Ramos (cell line): ENCODE data around the gene PACS1.

Experiments used
- in situ Hi-C: fragments of 300-500 bp; cut with MboI; formaldehyde crosslinking; loops from one replicate; pipeline ENCODE4 v1.14.3; 2022; ENCODE audit warnings: low sequenced_read_pairs; ENCODE audit not compliant: unreplicated experiment

PACS1 gene

DNA sequence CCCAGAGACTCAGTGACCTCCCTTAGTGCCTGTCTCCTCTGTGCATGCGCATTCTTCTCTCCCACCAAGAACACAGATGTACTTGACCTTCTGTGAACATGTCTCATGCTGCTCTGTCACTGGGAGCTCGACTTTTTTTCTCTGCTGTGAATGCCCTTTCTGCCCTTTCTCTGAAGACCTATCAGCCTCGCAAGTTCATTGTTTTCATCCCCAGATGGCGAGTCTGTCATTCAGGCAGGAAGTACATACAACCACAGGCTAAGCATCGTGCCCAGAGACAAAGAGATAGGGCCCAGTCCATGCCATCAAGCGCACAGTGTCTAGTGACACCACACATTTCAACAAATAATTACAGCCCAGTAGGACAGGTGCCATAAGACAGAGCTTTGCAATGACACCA lies 148.0 kb downstream of the PACS1 start:
- in situ Hi-C loops = no loop called here

DNA sequence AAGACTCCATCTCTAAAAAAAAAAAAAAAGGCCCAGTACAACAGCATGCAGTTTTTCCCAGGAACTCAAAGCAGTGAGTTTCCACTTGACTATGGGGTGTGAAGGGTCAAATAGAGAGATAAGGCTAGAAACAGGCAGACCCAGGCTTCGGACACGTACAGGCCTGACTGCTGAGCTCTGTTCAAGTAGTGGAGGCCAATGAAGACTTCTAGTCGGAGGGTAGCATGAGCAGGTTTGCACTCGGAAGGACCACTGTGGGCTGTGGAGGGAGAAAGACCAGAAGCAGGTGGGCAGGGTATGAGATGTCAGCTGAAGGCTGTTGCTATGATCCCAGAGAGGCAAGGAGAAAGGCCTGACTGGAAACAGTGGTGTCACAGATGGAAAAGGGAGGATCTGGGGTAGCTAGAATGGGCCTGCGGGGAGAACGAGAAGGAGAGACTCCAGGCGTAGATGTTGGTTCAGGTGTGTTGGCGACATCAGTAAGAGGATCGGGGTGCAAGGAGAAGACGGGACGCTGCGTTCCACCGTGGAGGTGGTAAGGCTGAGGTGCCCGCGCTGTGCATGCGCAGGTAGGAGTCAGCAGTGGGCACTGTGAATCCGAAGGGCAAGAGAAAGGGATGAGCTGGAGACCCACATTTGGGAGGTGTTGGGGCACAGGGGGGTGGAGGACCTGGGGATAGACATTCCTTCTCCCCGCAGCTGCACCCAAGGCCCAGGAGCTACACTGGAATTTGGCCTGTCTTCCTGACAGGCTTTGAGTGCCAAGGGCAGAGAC lies 149.0 kb downstream of the PACS1 start:
- in situ Hi-C loops = no loop called here

DNA sequence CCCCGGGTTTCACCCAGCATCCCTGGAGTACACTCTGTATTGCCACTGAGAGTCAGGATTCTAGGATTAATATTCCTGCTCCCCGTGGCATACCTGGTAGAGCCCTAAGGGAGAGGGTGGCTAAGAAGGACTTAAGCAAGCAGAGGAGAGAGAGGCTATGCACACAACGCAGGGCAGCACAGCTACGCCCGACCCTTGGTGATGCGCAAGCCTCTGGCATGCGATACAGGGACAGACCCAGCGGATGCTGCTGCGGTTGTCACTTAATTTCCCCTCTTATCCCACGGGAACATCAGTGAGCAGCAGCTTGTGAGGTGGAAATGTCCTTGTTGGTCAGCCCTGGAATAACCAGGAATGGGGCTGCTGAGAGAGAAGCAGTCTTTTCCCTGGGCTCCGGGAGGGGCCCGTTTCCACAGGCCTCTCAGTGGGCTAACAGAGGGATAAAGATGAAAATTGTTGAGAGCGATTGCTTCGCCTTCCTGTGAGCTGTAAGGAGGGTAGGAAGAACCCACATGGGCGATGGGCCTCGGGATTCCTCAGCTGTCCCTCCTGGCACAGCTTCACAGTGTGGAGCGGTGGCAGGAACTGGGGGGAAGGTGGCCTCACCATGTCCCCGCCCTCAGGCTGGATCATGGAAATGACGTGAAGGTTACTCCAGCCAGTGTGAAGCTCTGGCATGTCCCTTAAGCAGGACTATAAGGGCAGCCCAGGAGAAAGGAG lies 149.9 kb downstream of the PACS1 start:
- in situ Hi-C loops = no loop called here

DNA sequence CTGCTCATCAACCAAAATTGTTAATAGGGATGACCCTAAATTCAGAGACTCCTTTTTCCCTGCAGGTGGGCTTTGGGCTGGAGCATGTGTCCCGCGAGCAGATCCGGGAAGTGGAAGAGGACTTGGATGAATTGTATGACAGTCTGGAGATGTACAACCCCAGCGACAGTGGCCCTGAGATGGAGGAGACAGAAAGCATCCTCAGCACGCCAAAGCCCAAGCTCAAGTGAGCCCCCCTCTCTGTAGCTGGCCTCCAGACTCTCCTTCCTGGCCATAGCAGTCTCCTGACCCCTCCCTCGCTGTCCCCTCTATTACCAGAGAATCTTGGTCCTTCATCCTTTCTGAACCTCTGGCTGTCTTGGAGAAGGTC lies 150.5 kb downstream of the PACS1 start:
- in situ Hi-C loops = no loop called here

DNA sequence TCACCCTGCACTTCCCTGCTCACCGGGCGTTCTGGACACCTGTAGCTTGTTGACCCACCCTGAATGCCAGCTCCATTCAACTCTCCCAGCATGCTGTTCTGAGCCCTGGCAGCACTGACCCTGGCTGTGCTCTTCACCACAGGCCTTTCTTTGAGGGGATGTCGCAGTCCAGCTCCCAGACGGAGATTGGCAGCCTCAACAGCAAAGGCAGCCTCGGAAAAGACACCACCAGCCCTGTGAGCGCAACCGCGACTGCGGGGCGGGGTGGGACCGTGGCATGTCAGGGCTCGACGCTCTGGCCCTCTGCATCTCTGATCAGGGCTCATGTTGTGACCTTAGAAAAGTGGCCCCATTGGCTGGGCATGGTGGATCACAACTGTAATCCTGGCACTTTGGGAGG lies 150.9 kb downstream of the PACS1 start:
- in situ Hi-C loops = no loop called here

DNA sequence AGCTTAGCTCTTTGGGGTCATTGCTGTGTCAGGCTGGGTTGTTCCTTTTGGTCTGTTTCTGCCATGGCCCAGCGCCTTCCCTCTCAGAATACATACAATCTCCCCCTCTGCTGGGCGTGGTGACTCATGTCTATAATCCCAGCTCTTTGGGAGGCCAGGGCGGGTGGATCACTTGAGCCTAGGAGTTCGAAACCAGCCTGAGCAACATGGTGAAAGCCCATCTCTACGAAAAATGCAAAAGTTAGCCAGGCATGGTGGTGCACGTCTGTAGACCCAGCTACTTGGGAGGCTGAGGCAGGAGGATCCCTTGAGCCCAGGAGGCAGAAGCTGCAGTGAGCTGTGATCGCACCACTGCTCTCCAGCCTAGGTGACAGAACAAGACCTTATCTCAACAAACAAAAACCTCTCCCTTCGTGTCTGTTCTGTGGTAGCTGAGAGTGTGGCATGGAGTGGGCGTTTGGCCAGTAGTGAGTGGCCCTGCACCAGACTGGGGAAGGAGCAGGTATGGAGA lies 151.7 kb downstream of the PACS1 start:
- in situ Hi-C loops = no loop called here

DNA sequence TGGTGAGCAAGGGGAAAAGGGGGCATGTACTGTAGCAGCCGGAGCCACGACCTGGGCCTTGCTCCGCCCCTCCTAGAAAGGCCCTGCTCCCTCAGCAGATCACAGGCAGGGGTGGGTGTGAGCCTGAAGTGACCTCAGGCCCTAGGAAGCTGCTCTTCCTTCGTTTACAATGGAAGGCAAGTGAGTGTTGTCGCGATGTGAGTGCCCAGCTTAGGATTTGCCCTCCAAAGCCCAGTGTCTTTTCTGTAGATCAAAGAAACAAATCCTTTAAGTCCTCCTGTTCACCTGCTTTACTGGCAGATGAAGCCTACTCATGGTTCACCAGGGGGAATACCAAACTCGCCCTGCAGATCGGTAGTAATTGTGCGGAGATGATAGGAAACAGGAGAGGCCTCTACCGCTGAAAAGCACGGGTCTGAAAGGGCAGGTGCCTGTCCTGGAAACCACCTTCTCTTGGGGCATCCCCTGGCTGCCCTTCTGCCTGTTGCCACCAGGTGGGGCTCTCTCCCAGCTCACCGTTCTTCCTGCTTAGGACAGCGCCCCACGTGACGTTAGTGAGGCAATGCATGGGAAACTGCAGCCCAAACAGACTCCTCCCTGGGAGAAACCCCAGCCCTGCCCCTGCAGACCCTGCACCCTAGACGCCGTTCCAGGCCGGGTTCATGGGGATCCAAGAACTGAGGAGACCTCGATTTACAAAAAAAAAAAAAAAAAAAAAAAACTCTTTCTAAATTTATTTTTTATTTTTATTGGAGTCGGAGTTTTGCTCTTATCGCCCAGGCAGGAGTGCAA lies 152.5 kb downstream of the PACS1 start:
- in situ Hi-C loops = no loop called here

DNA sequence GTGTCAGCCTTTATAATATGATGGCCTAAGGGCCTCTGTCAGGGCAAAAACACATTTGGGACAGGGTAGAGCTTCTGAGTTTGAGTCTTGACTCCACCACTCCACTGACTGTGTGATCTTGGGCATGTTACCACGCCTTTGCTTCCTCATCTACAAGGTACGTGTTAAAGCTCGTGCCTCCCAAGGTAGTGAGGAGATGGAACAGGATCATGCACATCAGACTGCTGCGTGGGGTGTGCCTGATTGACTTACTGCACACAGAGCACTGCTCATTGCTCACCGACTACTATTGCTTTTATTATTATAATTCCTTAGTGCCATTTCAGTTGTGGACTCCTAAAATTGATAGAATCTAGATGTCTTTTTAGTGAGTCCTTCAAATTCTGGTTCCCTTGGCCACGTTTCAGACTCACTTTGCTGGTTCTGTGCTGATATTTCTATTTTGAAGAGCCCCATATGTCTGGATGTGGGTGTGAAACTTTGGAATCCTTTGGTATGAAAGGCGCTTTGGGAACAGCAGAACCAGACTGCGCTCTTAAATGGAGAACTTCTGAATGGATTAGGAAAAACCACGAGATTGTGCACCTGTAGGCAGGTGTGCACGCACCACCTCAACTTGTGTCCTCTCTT lies 154.3 kb downstream of the PACS1 start:
- in situ Hi-C loops = no loop called here

DNA sequence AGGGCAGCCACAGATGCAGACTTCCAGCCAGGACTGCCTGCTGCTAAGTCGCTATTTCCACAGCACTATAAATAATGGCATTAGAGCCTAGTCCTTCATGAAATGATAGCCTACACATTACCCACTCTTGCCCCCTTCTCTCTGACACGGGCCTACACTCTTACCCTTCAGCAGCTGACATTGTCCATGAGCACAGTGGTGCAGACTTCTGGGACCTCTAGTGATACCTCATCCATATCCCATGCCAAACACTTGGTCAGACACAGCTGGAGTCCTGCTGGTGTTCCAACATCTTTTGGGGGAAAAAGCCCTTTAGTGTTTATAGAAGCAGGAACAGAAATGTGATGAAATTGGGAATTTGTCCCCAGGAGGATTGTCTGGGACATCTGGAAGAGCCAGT lies 155.0 kb downstream of the PACS1 start:
- in situ Hi-C loops = no loop called here

DNA sequence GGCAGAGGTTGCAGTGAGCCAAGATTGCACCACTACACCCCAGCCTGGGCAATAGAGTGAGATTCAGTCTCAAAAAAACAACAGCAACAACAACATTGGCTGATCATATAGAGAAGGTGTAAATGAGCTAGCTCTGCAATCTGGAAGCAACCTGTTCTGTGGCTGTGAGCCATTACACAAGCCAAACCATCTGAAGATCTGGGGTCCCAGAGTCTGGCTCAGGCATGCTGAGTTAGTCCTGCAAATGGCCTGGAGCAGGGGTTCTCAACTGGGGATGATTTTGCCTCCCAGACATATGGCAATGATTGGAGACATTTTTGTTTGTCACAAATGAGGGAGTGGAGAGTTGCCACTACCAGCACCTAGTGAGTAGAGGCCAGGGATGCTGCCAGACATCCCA lies 156.0 kb downstream of the PACS1 start:
- in situ Hi-C loops = no loop called here

DNA sequence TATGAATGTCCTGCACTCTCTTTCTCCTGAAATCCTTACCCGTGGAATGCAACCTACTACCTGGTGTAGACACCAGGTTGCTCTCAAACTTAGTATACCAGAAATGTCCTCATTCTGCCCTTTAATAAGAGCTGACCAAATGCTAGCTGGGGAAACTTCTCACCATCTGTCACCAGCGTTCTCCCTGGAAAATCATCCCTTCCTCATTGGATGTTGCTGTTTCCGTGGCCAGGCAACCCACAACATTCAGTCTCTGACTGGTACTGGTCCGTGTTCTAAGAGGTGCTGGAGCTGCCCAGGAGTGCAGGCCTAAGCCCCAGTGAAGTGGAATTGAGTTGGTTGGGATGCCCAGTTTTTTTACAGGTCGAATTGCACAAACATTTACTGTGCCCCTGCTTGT lies 157.6 kb downstream of the PACS1 start:
- in situ Hi-C loops = no loop called here

DNA sequence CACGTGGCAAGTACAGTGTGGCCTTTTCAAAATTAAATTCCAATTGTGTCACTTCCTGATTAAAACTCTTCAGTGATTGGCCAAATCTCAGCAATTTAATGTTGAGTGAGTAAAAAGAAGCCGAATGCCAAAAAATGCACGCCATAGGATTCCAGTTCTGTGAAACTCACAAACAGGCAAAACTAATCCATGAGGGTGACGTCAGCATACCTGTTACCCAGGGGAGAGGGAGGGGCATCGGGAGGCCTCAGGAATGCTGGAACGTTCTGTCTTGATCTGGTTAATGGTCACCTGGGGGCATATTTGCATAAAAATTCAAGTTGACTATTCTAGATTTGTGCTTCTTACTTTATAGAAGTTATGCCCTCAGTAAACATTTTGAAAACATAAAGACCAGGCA lies 158.4 kb downstream of the PACS1 start:
- in situ Hi-C loops = no loop called here

DNA sequence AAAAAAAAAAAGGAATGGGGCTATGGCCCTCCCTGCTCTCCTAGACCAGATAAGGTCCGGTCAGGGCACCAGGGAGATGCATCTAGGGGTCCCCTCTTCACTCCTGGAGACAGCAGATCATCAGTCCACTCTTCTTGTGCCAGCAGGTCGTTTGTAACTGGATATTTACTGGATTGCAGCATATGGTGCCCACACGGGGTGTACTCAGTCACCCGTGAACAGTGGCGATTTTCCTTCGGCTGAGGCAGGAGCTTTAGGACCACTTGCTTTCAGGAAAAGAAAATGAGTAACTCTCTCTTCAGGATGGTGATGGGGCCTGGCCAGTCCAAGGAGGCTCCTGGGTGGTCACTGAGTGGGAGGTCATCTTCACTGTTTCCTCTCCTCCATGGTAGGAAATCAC lies 160.1 kb downstream of the PACS1 start:
- in situ Hi-C loops = no loop called here

DNA sequence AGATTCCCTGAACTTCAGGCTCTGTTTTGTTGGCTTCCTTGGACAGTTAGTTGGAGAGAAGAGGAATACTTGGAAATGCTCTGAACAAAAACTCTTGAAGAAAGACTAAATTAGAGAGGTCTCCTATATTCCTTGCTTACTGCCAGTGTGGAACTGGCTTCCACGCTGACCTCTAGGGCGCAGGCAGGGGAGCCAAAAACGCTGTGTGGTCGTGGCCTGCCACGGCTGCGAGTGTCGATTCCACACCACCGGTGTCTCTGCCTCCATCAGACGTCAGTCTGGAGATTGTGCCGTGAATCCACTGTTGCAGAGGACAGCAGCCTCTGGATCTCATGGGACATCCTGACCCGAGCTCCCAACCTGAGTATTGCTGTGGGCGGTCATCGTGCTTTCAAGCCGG lies 160.9 kb downstream of the PACS1 start:
- in situ Hi-C loops = no loop called here

DNA sequence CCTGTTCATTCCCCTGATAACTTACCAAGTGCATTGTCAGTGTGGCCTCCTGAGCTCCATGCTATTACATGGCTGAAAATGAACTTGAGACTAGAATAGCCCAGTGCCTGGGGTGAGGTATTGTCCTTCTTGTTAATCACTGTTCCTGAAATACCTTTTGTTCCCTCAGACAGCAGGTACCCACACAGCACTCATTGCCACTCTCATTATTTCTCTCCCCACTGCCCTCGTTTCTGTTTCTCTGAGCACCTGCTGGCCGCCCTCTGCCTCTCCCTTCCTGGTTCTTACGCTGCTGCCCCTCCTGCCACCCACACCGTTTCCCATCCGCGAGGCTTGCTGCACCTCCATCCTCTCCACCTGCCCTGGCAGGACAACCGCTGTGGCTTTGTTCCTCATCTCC lies 161.5 kb downstream of the PACS1 start:
- in situ Hi-C loops = no loop called here

DNA sequence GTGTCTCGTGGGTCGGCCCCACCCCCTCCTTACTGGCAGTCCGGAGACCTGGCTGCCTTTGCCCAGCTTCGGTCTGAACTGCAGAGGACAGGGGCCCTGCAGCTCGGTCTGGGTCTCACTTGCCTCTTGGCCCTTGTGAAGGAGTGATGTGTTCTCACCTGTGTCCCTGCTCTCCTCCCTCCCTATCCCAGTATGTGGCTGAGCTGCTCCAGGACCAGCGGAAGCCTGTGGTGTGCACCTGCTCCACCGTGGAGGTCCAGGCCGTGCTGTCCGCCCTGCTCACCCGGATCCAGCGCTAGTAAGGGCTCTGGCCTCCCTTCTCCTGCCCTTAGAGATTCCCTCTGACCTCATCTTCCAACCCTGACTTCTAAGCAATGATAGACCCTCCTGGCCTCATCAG lies 162.7 kb downstream of the PACS1 start:
- in situ Hi-C loops = no loop called here

DNA sequence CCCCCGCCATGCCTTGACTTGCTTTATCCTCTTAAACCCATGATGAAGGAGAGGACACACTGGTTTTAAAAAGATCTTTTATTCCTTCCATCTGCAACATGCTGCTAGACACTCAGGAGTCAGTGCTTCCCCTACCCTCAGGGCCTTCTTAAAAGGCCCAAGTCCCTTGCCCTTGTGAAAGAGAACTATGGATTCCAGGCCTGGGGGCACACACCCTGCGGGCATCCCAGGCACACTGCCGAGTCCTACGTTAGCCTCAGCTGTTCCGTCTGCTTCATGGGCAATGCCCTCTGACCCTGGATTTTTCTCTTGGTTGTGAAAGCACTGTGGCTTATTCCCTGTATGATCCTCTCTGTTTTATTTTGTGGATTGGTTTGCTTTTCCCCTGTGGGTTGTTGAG lies 163.2 kb downstream of the PACS1 start:
- in situ Hi-C loops = no loop called here

DNA sequence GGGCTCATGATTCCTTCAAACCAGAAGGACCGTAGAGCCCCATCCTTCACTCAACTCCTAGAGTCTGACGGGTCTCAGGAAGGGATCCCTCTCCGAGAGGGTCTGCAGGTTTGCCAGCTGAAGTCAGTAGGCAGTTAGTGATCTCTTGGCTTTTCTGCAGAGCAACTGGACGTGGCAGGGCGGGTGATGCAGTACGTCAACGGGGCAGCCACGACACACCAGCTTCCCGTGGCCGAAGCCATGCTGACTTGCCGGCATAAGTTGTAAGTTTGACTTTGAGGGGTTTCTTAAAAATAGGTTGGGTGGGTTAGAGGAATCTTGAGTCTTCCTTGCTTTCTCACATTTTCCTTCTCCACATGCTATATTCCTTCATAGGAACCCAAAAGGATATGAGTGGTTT lies 165.1 kb downstream of the PACS1 start:
- in situ Hi-C loops = no loop called here

DNA sequence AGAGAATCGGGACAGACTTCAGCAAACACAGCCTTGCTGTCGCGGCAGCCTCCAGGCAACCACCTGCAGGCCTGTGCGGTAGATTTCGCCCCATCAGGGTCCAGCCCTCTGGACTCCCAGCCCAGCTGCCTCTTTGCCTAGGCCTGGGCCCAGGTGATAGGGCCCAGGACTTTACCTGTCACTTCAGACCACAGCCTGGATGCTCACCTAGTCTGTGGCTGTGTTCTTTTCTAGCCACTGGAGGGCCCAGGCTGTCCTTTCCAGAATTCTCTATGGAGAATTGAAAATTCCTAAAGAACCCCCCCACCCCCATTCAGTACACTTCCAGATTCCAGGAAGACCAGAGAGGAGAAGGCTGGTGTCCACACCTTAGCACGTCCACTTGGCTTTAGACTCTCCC lies 167.8 kb downstream of the PACS1 start:
- in situ Hi-C loops = no loop called here

DNA sequence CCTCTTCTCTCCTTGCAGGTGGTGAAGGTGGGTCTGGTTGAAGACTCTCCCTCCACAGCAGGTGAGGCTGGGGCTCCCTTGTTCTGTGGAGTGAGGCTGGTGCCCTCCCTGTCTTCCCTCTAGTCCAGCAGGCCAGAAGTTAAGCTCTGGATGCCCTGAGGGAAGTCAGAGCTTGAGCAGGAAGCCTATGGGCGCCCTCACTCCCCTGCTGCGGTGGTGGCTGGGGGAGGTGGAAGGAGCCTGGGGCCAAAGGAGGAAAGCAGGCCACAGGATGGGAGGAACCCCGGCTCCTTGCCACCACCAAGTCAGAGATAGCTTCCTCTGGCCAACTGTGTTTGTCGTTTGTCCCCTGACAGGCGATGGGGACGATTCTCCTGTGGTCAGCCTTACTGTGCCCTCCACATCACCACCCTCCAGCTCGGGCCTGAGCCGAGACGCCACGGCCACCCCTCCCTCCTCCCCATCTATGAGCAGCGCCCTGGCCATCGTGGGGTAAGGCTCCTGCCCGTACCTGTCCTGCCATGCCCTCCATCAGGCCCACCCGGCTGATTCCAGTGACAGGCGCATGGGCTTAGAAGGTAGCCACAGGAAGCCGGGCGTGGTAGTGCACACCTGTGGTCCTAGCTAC lies 168.8 kb downstream of the PACS1 start:
- in situ Hi-C loops = no loop called here
